ENCODE measurements around the gene SYPL1. TPM values are rescaled to one million over a fixed set of nuclear protein-coding genes. Genes with fewer than 3 reads are reported as not detected.

Gene SYPL1
- total RNA-seq, 1 experiment from 2014 or later: 78.0 TPM

DNA sequence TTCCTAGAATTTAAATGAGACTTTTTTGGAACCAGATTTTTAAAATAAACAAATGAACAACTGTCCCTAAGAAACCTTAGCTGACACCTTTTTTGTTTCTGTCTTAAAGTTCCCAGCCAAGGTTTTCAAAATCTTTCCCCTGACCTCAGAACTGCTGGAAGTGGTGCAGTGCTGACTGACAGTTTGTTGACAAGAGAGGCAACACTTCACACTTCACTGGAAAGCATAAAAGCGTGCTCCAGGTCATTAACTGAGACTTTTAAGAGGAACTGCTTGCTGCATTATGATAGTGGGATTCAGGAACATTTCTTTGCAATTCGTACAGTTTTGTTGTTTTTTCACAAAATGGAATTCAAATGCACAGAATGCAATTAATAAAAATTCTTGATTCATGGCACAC lies 36.2 kb downstream of the SYPL1 start:
- no peak overlapping the region for H3K9ac ChIP-seq (ENCODE audit: low read length)
- no peaks in the 10 kb centered on the region for H3K9me3 ChIP-seq (ENCODE audit: control insufficient read depth in 1 of 2, insufficient read depth in 1 of 2, low read depth in 1 of 2, low read length in 2 of 2)
- POLR2A ChIA-PET: no interaction called here

DNA sequence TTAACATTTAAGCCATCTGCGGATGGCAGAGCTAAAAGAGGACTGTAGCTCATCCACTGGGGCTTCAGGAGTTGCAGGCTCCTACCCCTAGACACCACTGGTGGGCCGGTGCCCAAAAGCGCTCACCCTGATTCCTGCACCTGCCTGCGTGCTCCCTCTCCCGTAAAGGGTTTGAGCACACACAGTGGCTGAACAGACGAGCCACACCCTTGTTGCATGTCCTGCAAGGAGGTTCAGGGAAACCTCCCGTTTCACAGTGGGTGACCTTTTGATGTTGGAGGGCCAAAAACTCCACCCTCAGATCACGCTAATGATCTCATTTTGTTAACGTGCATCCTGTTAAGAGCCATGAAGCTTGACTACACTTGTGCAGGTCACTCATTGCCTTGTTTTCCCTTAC lies 37.9 kb downstream of the SYPL1 start:
- TF ChIP-seq CEBPB (IDR thresholded peaks at IDR 0.05; ENCODE audit: low read depth) (no peak), ELF1 (IDR thresholded peaks at IDR 0.05; ENCODE audit: borderline replicate concordance, low read depth) (no peak), EZH2phosphoT487 (IDR thresholded peaks at IDR 0.05; ENCODE audit: borderline replicate concordance) (no peak), YY1 (IDR thresholded peaks at IDR 0.05; ENCODE audit: extremely low read depth, insufficient replicate concordance, low read depth, low read length) (no peak), SP1 (IDR thresholded peaks at IDR 0.05; ENCODE audit: low read depth) (no peak)
- TF ChIP-seq, protein P1, sequence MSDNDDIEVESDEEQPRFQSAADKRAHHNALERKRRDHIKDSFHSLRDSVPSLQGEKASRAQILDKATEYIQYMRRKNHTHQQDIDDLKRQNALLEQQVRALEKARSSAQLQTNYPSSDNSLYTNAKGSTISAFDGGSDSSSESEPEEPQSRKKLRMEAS (IDR thresholded peaks at IDR 0.05): no peak
- Histone ChIP-seq H3K79me2 (ENCODE audit: insufficient read depth, low read length) (no peaks in the 10 kb centered on the region), H3K9ac (ENCODE audit: low read length) (no peak overlapping the region), H3K4me1 (ENCODE audit: control insufficient read depth in 1 of 2, insufficient read depth in 2 of 2, low read length in 2 of 2) (no peaks in the 10 kb centered on the region), H3K27ac (ENCODE audit: low read depth, low read length) (no peak overlapping the region), H3K36me3 (ENCODE audit: control insufficient read depth in 1 of 2, insufficient read depth in 2 of 2, low read length in 2 of 2) (no peaks in the 10 kb centered on the region), H3K4me3 (replicated peaks in 1 of 2; ENCODE audit: low read depth in 1 of 2, low read length in 2 of 2) (no peak overlapping the region), H3K27me3 (ENCODE audit: insufficient read depth, low read length) (no peaks in the 10 kb centered on the region), H3K9me2 (ENCODE audit: insufficient read depth) (no peaks in the 10 kb centered on the region), H3K4me2 (ENCODE audit: low read length) (no peak overlapping the region), H3K9me3 (ENCODE audit: control insufficient read depth in 1 of 2, insufficient read depth in 1 of 2, low read depth in 1 of 2, low read length in 2 of 2) (no peaks in the 10 kb centered on the region), H2AFZ (ENCODE audit: low read depth, low read length, poor library complexity, severe bottlenecking) (no peak overlapping the region), H4K20me1 (ENCODE audit: insufficient read depth) (no peaks in the 10 kb centered on the region)
- CTCF ChIA-PET: no interaction called here
- BruUV-seq (replicated peaks): no TSS peak
- RAD21 ChIA-PET (ENCODE audit: low non-redundant PET in 1 of 2, low total read pairs in 2 of 2, uncharacterized antibody in 2 of 2, unreplicated experiment in 2 of 2): no interaction called here
- intact Hi-C loops (cut with micrococcal nuclease): no loop called here
- 0 out of 2 replicates have a peak, but pooled peaks have one; percentile 22 for ATAC-seq
- POLR2A ChIA-PET: no interaction called here
- no peak for DNase-seq (ENCODE audit: low read depth, low spot score)

More for the DNA sequence above, 36.2 kb downstream of the SYPL1 start:
- ChIA-PET CTCF (no interaction called here), RAD21 (ENCODE audit: low non-redundant PET in 1 of 2, low total read pairs in 2 of 2, uncharacterized antibody in 2 of 2, unreplicated experiment in 2 of 2) (no interaction called here)
- no peak overlapping the region for H3K4me3 ChIP-seq (replicated peaks in 1 of 2; ENCODE audit: low read depth in 1 of 2, low read length in 2 of 2)
- TF ChIP-seq EZH2phosphoT487 (IDR thresholded peaks at IDR 0.05; ENCODE audit: borderline replicate concordance) (no peak), ZNF274 (IDR thresholded peaks at IDR 0.05; ENCODE audit: low read depth, low read length) (no peak), FOSL1 (IDR thresholded peaks at IDR 0.05; ENCODE audit: low read depth) (no peak)
- TF ChIP-seq, protein P2, sequence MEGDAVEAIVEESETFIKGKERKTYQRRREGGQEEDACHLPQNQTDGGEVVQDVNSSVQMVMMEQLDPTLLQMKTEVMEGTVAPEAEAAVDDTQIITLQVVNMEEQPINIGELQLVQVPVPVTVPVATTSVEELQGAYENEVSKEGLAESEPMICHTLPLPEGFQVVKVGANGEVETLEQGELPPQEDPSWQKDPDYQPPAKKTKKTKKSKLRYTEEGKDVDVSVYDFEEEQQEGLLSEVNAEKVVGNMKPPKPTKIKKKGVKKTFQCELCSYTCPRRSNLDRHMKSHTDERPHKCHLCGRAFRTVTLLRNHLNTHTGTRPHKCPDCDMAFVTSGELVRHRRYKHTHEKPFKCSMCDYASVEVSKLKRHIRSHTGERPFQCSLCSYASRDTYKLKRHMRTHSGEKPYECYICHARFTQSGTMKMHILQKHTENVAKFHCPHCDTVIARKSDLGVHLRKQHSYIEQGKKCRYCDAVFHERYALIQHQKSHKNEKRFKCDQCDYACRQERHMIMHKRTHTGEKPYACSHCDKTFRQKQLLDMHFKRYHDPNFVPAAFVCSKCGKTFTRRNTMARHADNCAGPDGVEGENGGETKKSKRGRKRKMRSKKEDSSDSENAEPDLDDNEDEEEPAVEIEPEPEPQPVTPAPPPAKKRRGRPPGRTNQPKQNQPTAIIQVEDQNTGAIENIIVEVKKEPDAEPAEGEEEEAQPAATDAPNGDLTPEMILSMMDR (IDR thresholded peaks at IDR 0.05 in 2 of 3, conservative IDR thresholded peaks at IDR 0.05 in 1 of 3; ENCODE audit: borderline replicate concordance in 1 of 3, insufficient read depth in 1 of 3, low read depth in 2 of 3, low read length in 2 of 3): no peak
- TF ChIP-seq, protein P3, sequence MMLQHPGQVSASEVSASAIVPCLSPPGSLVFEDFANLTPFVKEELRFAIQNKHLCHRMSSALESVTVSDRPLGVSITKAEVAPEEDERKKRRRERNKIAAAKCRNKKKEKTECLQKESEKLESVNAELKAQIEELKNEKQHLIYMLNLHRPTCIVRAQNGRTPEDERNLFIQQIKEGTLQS (IDR thresholded peaks at IDR 0.05): no peak
- no peaks in the 10 kb centered on the region for H3K9me2 ChIP-seq (ENCODE audit: insufficient read depth)
- no TSS peak for BruUV-seq (replicated peaks)
- H3K36me3 ChIP-seq (ENCODE audit: control insufficient read depth in 1 of 2, insufficient read depth in 2 of 2, low read length in 2 of 2): no peaks in the 10 kb centered on the region
- H3K27me3 ChIP-seq (ENCODE audit: insufficient read depth, low read length): no peaks in the 10 kb centered on the region
- no peak for DNase-seq (ENCODE audit: low read depth, low spot score)
- ATAC-seq: no peak
- H3K79me2 ChIP-seq (ENCODE audit: insufficient read depth, low read length): no peaks in the 10 kb centered on the region
- H3K27ac ChIP-seq (ENCODE audit: low read depth, low read length): no peak overlapping the region
- no peak overlapping the region for H3K4me2 ChIP-seq (ENCODE audit: low read length)
- no peak overlapping the region for H2AFZ ChIP-seq (ENCODE audit: low read depth, low read length, poor library complexity, severe bottlenecking)
- no peaks in the 10 kb centered on the region for H4K20me1 ChIP-seq (ENCODE audit: insufficient read depth)
- H3K4me1 ChIP-seq (ENCODE audit: control insufficient read depth in 1 of 2, insufficient read depth in 2 of 2, low read length in 2 of 2): no peaks in the 10 kb centered on the region
- intact Hi-C loops (cut with micrococcal nuclease): no loop called here

Data from HCT116 (cell line).